ENCODE measurements around the gene TRIM59.

TRIM59 gene

DNA sequence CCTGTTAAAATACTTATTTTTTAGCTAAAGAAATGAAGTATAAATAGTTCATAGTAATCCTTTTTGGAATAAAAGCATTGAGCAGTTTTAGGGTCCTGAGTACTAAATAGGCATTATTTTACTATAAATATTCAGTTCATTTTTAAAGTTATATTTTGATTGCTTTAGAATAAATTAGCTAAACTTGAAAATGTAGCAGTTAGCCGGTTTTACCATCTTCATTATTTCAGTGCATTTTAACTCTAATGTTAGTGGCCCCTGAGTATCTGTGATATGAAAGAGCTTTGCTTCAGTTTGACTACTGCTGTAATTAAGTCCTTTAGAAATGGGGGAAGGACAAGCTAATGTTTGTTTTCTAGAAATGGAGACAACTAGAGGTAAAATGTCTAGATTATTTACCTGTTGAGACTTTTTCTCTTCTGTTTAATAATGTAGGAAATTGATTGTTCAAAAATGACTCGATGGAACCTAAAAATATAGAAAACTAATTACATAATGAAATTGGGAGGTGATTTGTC, 46.5 kb downstream of the TRIM59 start:
- peak; percentile 30 for DNase-seq (ENCODE audit: low spot score)

DNA sequence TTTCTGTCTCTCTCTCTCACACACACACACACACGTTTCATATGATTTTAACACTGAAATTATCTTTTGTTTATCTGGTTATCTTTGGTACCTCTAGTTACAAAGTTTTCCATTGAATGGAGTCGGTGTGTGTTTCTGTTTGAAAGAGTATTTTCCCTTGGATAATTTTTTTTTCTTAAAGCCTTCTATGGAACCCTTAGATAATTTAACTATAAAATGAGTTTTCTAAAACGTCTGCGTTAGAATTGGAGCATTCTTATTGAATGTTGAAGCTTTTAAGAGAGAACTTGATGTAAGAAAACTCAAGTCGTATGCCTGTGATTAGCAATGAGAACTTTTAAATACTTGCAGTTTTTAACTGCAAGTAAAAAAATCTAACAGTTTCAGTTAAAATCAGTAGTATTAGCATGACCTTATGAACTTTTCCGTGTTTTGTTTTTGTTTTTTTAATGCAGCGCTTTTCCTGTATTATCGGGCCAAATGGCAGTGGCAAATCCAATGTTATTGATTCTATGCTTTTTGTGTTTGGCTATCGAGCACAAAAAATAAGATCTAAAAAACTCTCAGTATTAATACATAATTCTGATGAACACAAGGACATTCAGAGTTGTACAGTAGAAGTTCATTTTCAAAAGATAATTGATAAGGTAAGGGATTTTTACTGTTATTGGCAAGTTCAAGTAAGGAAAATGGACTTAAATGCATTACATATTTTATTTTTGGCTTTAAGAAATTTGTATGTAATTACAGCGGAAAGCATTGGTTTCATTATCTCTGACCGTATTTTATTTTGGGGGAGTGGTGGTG, 47.2 kb downstream of the TRIM59 start:
- DNase-seq (ENCODE audit: low spot score) = peak; percentile 20

DNA sequence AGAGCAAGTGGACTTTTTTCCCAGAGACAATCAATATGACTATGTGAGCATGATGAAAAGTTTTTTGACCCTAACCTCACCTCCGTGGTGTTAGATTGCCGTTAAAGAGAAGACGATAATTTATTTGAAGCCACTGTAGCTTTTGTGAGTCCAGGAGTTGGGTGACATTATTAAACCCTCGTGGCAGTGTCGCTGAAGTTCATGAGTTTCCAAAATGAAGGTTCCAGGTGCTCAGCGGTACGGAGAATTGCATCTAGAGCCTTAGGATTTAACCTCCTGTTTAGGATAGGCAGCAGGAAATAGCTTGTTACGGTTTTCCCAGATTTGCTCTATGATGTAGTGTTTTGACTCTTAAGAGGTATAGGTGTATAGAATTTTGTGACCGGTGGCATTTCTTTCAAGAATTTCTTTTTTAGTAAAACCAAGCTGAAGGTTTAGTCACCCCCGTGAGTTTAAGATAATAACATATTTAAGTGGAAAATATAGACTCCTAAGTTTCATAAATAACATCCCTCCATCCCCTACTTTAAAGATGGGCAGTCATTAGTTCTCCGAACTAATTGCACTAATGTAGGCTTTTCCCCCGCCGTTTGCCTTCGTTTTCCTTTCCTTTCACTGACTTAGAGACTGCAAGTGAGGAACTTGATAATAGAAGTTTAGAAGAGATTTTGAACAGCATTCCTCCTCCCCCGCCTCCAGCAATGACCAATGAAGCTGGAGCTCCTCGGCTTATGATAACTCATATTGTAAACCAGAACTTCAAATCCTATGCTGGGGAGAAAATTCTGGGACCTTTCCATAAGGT, 48.1 kb downstream of the TRIM59 start:
- DNase-seq (ENCODE audit: low spot score) = peak; percentile 55

DNA sequence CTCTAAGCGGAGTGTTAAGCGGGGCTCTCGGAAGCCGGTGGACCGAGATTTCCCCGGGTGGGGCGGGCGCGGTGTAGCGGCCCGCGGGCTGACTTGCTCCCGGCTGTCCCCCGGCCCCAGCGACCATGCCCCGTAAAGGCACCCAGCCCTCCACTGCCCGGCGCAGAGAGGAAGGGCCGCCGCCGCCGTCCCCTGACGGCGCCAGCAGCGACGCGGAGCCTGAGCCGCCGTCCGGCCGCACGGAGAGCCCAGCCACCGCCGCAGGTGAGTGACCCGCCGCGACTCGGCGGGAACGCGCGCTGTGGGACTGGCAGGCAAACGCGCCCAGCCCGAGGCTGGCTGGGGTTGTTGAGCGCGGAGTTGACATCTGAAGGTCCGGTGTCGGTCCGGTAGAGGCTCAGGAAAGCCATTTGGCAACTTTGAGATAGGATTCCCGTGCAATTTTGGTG, 48.9 kb downstream of the TRIM59 start:
- DNase-seq (ENCODE audit: low spot score) = peak; percentile 39

DNA sequence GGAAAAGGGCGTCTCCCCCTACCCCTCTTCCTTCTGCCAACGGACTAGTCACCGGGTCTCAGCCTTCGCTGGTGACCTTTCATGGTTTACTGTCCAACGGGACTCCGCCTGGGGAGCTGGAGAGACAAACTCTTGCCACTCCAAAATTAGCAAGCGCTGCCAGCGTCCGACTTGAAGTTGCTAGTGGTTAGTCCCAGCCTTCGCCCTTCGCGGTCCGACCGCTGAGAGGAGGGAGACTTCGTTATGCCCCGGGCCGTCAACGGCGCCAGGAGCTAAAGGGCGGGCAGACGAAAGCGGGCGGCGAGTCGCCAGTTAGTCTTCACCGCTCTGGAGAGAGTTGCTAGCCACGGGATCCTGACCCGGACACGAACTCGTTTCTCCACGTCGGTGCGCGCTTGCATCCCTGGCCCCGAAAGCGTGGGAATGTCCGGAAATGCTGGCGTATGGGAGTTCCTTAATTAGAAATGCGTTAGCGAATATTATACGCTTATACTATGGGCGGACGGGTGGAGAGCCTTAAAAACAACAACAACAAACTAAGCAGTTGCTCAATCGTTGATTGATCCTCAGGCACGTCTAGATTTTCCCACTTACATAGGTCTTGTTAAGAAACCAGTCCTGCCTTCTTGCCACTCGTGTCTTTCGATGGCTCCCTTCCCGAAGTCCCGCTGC, 49.4 kb downstream of the TRIM59 start:
- DNase-seq (ENCODE audit: low spot score) = peak; percentile 56

DNA sequence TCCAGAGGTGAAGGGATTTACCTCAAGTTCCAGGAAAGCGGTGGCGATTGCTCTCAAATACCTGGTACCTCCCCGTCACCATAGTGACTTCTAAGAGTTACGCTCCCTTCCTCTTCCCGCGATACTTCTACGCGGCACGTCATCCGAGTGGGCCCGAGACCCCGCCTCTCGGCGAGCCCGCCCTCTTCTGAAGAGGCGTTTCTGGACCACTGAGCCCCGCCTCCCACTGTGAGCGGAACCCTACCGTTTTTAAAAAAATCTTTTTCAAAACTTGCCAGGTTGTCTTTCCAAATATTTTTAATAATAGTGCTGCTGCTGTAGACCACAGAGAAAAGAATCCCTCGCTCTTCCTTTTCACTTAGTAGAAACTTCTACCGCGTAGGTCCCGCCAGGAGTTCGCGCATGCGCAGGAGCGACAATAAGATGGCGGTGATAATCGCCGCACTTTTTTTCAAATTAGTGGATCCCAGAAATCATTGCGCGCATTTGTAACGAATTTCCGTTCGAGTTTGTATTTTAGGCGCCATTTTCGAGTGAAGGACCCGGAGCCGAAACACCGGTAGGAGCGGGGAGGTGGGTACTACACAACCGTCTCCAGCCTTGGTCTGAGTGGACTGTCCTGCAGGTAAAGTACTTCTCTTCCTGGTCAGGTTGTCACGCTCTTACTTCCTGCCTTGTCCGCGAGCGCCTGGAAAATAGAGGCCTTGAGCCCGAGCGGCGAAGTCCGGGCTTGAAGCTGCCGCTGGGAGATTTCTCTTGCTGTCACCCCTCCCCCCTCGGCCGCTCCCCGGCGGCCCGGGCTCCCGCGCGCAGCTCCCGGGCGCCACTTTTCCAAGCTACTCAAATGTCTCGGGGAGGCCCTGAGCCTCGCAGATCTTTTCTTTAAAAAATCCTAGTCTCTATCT, 50.2 kb downstream of the TRIM59 start, which contains the start of the genes IFT80 and SMC4:
IFT80 (minus strand) TSS at position 101 of the 905 bp plus-strand sequence. CDS start 14,625 bp downstream, outside the sequence.
SMC4 (plus strand) TSS at position 526 of the 905 bp plus-strand sequence. CDS start 1,177 bp downstream, outside the sequence.
- DNase-seq (ENCODE audit: low spot score) = peak; percentile 97

DNA sequence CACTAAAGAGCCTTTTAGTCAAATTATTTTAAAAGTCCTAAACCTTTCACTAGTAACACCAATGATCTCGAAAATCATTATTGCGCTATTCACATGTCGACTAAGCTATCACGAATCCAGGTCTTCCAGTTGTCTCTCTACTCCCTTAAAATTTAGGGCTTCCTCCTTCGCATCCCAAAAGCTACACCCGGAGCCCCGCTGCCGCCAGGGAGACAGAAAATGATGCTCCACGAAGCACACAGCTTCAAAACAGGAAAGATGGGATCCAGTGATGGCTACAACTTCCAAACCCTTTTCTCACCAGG, 50.8 kb downstream of the TRIM59 start:
- DNase-seq (ENCODE audit: low spot score) = no peak

DNA sequence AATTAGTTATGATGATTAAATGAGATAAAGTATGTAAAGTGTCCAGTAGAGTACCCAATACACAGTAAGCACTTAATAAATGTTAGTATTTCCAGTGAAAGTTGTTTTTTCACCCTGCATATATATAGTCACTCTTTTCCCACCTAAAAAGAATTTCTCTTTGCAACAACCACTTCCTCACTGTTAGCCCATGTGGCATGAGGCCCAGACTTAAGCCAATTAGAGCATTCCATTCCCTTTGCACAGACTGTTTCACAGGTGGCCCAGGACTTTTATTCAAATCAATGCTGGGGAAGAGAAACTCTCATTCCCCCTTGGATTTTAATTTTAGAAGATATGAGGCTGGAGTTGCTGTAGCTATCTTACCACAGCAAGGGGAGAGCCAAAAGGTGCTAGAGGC, 54.3 kb downstream of the TRIM59 start:
- no peak for DNase-seq (ENCODE audit: low spot score)

DNA sequence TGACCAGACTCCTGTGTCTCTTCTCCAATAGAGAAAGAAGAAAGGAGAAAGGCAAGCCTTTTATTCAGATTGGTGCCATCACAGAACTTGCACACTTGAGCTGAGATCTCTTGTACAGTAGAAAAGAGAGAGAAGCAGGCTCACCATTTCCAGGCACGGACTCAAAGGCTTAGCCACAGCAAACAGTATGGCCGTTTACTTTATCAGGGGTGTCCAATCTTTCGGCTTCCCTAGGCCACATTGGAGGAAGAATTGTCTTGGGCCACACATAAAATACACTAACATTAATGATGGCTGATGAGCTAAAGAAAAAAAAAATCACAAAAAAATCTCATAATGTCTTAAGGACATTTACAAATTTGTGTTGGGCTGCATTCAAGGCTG, 55.6 kb downstream of the TRIM59 start:
- DNase-seq (ENCODE audit: low spot score) = no peak

DNA sequence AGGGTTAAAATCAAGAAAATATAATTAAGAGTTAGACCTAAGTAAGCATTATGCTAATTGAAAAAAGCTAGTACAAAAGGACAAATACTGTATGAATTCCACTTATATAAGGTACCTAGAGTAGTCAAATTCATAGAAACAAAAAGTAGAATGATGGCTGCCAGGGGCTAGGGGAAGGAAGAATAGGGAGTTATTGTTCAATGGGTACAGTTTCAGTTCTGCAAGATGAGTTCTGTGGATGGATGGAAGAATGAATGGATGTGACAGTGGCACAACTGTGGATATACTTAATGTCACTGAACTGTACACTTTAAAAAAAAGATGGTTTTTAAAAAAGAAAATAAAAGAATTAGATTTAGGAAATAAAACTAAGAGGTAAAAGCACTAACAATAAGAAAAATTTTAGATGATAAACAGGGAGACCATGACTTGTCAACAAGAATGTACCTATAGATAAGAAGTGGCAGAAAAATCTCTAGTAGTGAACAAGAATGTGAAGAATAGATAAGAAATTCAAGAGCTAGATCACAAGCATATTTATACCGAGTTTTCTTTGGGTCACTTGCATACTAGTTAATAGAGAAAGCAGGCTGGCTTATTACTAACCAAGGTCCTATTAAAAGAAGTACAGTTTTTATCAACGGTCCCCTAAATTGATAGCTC, 56.1 kb downstream of the TRIM59 start:
- peak; percentile 47 for DNase-seq (ENCODE audit: low spot score)

DNA sequence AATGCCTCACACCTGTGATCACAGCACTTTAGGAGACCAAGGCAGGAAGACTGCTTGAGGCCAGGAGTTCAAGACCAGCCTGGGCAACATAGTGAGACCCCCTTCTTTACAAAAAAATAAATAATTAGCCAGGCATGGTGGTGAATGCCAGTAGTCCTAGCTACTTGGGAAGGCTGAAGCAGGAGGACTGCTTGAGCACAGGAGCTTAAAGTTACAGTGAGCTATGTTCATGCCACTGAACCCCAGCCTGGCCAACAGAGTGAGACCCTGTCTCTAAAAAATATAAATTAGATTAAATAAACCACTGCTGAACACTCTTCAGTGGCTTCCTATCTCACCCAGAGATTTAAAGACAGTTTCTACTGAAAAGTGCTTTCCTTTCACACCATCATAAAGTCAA, 56.8 kb downstream of the TRIM59 start:
- no peak for DNase-seq (ENCODE audit: low spot score)

DNA sequence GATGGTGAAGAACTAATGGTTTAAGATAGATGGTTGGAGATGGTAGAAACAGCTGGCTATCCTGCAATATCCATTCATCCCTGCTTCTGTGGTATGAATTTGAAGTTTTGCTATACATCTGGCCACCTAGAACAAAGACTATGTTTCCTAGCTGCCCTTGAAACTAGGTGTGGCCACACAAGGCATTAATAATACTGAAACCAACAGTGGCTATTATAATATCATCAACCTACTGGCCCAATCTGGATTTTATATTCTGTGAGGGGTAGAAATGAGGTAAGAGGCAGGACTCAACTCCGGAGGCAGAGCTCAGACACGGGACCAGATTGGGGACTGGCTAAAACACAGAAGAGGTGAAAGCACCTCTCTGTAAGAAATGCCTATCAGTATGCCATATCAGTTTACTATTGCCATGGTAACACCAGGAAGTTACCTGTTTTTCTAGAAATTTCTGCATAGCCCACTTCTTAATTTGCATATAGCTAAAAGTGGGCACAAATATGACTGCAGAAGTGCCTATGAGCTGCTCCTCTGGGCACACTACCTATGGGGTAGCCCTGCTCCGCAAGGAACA, 58.9 kb downstream of the TRIM59 start:
- no peak for DNase-seq (ENCODE audit: low spot score)

Measured in hematopoietic multipotent progenitor cell treated with erythropoietin and hydrocortisone succinate and interleukin-3 and kit ligand, for 17 days (in vitro differentiated cells).